ENCODE results near the gene AOC2. TPM values are rescaled to one million over a fixed set of nuclear protein-coding genes. Genes with fewer than 3 reads are reported as not detected.

The AOC2 gene
- total and polyA plus RNA-seq, 2 of the 13 experiments (the other 11 are each of a cell fraction or from before 2014, with no cell fraction given): 1.2 to 3.3 TPM

DNA sequence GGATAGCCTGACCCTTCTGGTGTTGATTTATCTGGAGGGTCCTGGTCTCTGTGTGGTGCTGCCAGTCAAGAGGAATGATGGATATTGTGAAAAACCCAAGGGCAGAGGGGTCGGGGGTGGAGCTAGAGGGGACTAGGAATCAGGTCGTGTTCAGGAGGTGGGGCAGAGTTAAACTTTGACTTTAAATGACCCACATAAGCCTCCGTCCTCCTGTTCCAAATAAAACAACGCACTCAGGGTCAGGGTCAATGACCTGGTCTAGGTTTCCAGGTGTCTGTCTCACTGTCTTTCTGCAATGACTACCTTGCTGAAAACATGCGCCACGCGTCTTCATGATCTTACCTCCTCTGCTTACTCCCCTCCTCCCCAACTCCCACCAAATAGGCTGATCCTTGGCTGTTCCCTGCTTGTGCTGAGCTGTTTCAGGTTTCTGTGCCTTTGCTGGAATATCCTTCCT is 21.3 kb downstream of the AOC2 start (continued):
- TF ChIP-seq EP300 (IDR thresholded peaks at IDR 0.05; ENCODE audit: low read depth in 2 of 2, low read length in 2 of 2): peak in 1 of 2 experiments; percentile 83; a peak in 2 of 4 replicates
- TF ChIP-seq EP300 (CRISPR knock-in tag; IDR thresholded peaks at IDR 0.05; ENCODE audit: borderline replicate concordance): no peak
- no peak for TF ChIP-seq RFX1 (IDR thresholded peaks at IDR 0.05)
- TF ChIP-seq, protein P1, sequence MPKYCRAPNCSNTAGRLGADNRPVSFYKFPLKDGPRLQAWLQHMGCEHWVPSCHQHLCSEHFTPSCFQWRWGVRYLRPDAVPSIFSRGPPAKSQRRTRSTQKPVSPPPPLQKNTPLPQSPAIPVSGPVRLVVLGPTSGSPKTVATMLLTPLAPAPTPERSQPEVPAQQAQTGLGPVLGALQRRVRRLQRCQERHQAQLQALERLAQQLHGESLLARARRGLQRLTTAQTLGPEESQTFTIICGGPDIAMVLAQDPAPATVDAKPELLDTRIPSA (CRISPR knock-in tag; IDR thresholded peaks at IDR 0.05; ENCODE audit: borderline replicate concordance): no peak
- TF ChIP-seq, protein P2, sequence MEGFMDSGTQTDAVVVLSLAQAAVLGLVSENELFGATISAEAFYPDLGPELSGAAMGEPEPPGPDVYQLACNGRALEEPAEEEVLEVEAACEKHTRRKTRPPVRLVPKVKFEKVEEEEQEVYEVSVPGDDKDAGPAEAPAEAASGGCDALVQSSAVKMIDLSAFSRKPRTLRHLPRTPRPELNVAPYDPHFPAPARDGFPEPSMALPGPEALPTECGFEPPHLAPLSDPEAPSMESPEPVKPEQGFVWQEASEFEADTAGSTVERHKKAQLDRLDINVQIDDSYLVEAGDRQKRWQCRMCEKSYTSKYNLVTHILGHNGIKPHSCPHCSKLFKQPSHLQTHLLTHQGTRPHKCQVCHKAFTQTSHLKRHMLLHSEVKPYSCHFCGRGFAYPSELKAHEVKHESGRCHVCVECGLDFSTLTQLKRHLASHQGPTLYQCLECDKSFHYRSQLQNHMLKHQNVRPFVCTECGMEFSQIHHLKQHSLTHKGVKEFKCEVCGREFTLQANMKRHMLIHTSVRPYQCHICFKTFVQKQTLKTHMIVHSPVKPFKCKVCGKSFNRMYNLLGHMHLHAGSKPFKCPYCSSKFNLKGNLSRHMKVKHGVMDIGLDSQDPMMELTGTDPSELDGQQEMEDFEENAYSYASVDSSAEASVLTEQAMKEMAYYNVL (CRISPR knock-in tag; IDR thresholded peaks at IDR 0.05; ENCODE audit: borderline replicate concordance): peak; percentile 83; the same call in 1 of the 2 replicates
- TF ChIP-seq SOX13 (IDR thresholded peaks at IDR 0.05): 0 out of 2 replicates have a peak, but pooled peaks have one; percentile 12
- peak in 1 of 2 experiments; percentile 81; a peak in 2 of 4 replicates for TF ChIP-seq SOX13 (CRISPR knock-in tag; conservative IDR thresholded peaks at IDR 0.05 in 1 of 2, IDR thresholded peaks at IDR 0.05 in 1 of 2)
- no peak for TF ChIP-seq CAMTA2 (CRISPR knock-in tag; IDR thresholded peaks at IDR 0.05; ENCODE audit: borderline replicate concordance)
- TF ChIP-seq ZFAT (CRISPR knock-in tag; conservative IDR thresholded peaks at IDR 0.05): no peak
- TF ChIP-seq ZNF670 (CRISPR knock-in tag; IDR thresholded peaks at IDR 0.05; ENCODE audit: borderline replicate concordance): no peak
- TF ChIP-seq, protein P3, sequence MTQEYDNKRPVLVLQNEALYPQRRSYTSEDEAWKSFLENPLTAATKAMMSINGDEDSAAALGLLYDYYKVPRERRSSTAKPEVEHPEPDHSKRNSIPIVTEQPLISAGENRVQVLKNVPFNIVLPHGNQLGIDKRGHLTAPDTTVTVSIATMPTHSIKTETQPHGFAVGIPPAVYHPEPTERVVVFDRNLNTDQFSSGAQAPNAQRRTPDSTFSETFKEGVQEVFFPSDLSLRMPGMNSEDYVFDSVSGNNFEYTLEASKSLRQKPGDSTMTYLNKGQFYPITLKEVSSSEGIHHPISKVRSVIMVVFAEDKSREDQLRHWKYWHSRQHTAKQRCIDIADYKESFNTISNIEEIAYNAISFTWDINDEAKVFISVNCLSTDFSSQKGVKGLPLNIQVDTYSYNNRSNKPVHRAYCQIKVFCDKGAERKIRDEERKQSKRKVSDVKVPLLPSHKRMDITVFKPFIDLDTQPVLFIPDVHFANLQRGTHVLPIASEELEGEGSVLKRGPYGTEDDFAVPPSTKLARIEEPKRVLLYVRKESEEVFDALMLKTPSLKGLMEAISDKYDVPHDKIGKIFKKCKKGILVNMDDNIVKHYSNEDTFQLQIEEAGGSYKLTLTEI (CRISPR knock-in tag; conservative IDR thresholded peaks at IDR 0.05): no peak
- no peak for TF ChIP-seq SOX6 (IDR thresholded peaks at IDR 0.05)
- peak; percentile 91 for TF ChIP-seq SOX6 (CRISPR knock-in tag; IDR thresholded peaks at IDR 0.05)
- TF ChIP-seq ZNF160 (CRISPR knock-in tag; IDR thresholded peaks at IDR 0.05): no peak
- TF ChIP-seq, protein P4, sequence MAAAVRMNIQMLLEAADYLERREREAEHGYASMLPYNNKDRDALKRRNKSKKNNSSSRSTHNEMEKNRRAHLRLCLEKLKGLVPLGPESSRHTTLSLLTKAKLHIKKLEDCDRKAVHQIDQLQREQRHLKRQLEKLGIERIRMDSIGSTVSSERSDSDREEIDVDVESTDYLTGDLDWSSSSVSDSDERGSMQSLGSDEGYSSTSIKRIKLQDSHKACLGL (CRISPR knock-in tag; IDR thresholded peaks at IDR 0.05): no peak
- TF ChIP-seq, protein P5, sequence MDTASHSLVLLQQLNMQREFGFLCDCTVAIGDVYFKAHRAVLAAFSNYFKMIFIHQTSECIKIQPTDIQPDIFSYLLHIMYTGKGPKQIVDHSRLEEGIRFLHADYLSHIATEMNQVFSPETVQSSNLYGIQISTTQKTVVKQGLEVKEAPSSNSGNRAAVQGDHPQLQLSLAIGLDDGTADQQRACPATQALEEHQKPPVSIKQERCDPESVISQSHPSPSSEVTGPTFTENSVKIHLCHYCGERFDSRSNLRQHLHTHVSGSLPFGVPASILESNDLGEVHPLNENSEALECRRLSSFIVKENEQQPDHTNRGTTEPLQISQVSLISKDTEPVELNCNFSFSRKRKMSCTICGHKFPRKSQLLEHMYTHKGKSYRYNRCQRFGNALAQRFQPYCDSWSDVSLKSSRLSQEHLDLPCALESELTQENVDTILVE (CRISPR knock-in tag; IDR thresholded peaks at IDR 0.05): no peak
- TF ChIP-seq, protein P6, sequence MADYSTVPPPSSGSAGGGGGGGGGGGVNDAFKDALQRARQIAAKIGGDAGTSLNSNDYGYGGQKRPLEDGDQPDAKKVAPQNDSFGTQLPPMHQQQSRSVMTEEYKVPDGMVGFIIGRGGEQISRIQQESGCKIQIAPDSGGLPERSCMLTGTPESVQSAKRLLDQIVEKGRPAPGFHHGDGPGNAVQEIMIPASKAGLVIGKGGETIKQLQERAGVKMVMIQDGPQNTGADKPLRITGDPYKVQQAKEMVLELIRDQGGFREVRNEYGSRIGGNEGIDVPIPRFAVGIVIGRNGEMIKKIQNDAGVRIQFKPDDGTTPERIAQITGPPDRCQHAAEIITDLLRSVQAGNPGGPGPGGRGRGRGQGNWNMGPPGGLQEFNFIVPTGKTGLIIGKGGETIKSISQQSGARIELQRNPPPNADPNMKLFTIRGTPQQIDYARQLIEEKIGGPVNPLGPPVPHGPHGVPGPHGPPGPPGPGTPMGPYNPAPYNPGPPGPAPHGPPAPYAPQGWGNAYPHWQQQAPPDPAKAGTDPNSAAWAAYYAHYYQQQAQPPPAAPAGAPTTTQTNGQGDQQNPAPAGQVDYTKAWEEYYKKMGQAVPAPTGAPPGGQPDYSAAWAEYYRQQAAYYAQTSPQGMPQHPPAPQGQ (CRISPR knock-in tag; IDR thresholded peaks at IDR 0.05; ENCODE audit: borderline replicate concordance): no peak
- TF ChIP-seq ZNF143 (CRISPR knock-in tag; IDR thresholded peaks at IDR 0.05): no peak
- TF ChIP-seq, protein P7, sequence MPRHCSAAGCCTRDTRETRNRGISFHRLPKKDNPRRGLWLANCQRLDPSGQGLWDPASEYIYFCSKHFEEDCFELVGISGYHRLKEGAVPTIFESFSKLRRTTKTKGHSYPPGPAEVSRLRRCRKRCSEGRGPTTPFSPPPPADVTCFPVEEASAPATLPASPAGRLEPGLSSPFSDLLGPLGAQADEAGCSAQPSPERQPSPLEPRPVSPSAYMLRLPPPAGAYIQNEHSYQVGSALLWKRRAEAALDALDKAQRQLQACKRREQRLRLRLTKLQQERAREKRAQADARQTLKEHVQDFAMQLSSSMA (CRISPR knock-in tag; IDR thresholded peaks at IDR 0.05): no peak
- no peak for TF ChIP-seq TSC22D2 (CRISPR knock-in tag; IDR thresholded peaks at IDR 0.05; ENCODE audit: borderline replicate concordance)
- no peak for TF ChIP-seq IKZF1 (IDR thresholded peaks at IDR 0.05)
- 0 out of 2 replicates have a peak, but pooled peaks have one; percentile 12 for TF ChIP-seq ZNF136 (CRISPR knock-in tag; IDR thresholded peaks at IDR 0.05; ENCODE audit: low read depth)

Measured in HepG2 (cell line).